SKM-1 treated with dmso at 0.1 percent for 144 hours (cell line): ENCODE results near the gene SH3PXD2A.
"Not testable (repeated sequence)": the region's sequence is repeated elsewhere in the genome, so short reads cannot be mapped to it uniquely, and the experiment has no call there.

Experiments used
- DNase-seq: peaks from one replicate; lab custom pipeline; 2025; ENCODE audit not compliant: unreplicated experiment; lab: John Stamatoyannopoulos, UW

The SH3PXD2A gene

DNA sequence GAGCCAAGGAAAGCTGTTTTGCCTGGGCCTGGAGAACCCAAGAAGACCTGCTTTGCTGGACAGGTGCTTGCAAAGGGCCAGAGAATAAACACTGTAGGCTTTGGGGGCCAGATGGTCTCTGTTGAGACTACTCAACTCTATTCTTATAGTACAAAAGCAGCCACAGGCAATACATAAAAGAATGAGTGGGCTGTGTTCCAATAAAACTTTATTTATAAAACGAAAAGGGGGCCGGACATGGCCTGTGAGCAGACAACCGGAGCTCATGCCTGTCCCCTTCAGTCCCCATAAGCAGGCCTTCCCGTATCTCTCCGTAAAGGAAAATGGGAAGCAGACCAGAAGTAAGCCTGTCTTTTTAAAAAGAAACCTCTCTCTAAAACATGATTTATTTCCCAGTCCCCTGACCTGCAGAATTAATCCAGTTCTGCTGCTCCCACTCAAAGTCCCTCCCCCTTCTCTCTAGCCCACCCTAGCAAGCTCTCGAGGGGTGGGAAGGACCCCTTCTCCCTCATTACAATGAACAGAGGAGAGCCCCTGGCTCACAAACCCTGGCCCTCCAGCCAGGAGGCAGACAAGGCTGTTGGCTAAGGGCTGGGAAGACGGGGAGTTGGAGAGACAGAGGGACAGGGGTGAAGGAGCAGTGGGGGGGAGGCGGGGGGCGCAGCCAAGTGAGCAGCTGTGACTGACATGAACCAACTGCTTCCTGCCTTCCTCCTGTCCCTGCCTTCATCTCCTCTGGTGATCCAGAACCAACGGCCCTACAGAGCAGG, 184.1 kb downstream of the SH3PXD2A start:
- no peak for DNase-seq

DNA sequence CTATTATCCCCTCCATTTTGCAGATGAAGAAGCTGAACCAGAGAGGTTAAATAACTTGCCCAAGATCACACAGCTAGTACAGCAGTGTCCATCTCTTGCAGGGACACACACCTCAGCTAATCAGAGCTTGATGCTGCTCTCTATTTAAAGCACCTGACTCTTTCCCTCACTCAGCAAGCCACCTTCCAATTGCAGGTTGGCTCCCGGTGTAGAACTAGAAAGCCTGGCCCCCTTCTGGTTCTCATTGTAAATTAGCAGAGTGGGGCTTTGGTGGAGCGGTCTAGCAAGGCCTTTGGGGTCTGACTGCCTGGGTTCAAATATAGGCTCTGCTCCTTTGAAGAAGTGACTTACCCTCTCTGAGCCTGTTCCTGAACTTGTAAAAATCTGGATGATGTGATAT, 185.4 kb downstream of the SH3PXD2A start:
- no peak for DNase-seq

DNA sequence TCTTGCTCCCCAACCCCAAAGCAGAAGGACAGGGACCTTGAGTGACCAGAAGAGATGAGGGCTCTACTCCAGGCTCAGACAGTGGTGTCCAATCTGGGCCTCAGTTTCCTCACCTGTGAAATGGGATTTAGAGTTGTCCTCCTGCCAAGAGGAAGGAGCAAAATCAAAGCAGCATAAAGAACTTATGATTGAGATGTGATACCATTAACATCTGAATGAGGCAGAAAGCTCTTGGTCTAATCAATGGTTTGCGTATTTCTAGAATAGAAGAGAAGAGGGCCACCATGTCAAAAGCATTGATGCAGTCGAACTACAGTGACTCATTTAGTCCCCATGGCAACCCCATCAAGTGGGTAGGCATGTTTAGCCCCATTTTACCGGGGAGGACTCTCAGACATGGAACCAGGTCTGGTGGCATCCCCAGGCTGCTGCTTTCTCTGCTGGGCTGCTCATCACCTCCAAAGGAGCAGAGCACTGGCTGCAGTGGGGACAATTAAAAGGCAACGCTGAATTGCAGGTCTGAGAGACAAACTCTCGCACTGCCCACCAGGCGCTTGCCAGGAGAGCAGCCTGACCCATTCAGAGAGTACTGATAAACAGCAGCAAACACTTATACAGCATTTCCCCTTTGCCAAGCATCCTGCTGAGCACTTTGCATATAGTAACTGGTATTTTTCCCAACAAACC, 186.0 kb downstream of the SH3PXD2A start:
- DNase-seq, result no peak

DNA sequence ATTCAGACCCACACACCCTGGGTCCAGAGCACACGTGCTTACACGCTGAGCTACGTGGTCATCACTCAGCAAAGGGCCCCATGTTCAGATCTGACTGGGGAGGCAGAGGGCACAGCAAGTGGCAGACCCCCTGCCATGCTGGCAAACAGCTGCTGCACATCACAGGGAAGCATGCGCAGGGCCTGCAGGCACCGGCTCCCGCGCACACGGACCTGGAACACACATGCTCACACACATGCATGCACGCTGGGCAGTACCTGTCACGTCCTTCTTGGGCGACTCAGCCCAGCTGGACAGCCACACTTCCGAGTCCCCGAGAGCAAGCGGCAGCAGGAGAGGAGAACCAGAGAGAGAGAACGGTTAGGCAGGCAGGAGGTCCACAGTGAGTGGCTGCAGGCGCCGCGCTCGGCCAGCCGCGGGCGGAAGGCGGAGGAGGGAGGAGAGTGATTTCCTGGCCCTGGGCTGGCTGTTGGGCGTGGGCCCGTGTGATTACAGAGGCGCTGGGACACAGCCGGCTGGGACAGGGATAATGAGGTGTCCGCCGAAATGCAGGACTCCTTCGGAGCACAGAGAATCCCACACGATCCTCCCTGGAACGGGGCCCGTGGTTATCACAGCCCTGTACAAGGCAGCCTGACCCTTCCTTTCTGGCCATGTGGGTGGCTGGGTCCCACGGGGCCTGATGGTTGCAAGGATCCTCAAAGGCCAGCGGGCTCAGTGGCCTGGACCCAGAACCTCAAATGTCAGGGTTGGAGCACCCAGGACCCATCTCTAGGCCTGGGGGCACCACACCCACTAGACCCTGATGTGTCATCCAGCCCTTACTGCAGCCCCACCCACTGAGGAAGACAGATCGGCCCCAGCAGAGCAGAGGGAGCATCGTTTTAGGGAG, 186.8 kb downstream of the SH3PXD2A start:
- DNase-seq, result no peak

DNA sequence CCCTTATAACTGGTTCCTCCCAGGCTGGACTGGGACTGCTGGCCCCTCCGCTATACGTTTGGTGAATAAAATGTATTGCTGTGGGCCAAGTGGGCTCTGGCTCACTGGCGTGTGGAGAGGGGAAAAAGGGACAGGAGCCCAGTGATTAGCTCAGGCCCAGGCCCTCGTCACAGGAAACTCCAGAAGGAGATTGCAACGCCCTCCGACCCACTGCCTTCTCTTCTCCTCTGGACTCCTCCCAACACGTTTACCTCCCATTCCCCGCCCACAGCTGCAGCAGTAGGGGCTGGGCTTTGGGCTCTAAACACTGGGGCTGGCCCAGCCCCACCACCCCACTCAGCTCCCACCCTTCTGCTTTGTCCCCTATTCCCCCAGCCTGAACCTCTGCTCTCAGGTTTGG, 188.0 kb downstream of the SH3PXD2A start:
- DNase-seq, result no peak

DNA sequence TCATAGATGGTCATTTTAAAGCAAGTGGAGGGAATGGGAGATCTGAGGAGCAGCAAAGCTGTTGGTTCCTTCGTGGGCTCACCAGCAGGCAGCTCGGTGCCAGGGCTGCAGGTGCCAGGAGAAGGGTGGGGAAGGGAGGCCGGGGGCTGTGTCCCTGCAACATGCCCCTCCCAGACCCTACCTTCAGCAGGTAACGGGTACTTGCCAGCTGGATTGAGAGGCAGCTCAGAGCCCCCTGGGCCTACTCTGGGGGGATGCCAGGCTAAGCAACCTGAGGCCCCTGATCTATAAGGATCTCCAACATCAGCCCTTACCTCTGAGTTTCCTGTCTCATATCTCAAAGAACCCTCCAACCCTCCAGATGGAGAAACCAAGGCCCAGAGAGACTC, 188.6 kb downstream of the SH3PXD2A start:
- no peak for DNase-seq

DNA sequence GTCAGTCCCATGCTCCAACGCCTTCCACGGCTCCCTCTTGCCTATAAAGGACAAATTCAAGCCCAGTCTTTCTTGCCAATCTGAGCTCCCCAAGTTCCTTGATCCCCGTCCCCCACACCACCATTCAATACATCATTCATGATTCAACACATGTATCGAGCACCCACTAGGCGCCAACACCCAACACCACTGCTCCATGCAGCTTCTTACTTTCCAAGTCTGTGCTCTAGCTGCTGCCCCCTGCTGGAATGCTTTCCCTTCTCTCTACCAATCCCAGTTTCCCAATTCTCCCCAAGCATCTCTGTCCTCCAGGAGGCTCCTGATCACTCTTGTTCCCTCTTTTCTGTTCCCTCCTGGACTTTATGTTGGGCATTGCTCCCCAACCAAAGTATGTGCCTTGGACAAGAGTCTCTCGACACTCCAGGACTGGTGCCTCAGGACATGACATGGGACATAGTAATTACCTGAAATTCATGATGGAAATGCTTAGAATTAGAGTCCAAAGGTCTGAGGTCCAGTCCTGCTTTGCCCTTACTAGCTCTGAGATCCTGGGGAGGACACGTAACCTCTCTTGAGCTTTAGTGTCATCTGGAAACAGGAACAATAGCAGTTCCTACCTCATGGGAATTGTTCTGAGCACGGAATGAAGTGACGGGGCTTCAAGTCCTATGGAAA, 189.2 kb downstream of the SH3PXD2A start:
- no peak for DNase-seq

DNA sequence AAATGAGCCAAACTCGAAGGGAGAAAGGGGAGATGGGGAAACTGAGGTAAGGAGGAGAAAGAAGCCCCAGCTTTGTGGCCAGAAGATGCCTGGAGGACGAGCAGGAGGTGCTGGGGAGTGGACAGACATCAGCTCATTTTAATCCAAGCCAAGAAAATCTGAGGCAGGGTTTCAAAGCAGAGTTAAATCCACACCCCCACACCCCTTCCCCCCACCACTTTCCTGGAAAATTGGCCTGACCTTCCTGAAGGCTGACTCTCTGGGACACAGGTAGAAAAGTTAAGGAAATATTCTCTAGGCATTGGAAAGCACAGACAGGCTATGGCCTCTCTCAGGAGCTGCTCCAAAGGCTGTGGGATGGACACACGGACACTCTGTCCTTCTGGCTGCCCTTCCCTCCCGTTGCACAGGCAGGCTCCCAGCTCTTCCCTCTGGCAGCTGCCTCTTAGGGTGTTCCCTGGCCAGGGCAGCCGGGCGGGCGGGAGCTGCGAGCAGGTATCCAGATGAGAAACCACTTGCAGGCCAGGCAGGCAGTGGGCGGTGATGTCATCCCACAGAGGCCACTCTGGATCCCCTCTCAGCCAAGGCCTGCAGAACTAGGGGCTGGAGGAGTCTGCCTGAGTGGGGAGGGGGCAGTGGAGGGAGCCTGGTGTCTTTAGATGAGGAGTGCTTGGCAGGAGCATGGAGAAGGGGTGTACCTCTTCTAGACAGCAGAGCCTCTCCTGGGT, 190.1 kb downstream of the SH3PXD2A start:
- no peak for DNase-seq

DNA sequence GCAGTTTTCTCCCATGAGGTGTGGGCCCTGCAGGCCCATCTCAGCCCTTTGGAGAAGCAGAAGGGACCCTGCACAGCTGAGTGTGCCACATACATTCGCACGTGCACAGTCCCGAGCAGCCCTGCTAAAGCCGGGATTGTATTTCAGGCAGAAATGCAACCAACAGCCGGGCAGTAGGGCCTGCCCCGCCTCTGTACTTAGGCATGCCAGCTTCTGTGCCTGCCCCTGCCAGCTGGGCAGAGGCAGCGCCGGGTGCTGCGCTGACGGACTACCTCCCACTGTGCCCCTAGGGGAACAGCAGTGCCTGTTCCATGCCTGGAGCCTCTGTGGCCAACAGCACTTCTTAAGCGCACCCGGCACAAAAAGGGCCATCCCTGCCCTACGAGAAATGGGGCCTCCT, 191.6 kb downstream of the SH3PXD2A start:
- DNase-seq, result no peak

DNA sequence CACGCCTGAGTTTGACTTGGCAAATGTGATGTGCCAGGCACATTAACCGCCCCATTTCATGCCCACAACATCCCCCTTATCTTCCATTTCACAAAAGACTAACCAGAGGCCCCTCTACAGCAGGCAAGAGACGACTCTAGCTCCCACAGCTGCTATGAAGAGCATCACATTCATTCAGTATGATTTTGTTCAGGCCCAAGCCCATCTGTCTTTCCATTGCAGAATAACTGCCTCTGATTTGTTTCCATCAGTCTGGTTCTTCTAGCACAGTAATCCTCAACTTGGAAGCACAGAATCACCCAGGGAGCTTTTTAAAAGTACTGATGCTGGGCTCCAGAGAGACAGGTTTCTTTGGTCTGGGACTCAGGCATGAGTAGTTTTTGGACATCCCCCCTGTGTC, 192.1 kb downstream of the SH3PXD2A start:
- no peak for DNase-seq

DNA sequence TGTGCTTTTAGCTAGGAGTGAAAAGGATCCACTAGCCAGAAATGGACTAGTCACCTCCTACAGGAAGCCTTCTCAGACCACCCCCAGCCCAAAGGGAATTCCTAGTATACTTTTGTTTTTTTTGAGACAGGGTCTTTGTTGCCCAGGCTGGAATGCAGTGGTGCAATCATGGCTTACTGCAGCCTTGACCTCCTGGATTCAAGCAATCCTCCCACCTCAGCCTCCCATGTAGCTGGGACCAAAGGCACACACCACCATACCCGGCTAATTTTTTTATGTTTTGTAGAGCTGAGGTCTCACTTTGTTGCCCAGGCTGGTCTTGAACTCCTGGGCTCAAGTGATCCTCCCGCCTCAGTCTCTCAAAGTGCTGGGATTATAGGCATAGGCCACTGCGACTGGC, 192.7 kb downstream of the SH3PXD2A start:
- not testable (repeated sequence) for DNase-seq

DNA sequence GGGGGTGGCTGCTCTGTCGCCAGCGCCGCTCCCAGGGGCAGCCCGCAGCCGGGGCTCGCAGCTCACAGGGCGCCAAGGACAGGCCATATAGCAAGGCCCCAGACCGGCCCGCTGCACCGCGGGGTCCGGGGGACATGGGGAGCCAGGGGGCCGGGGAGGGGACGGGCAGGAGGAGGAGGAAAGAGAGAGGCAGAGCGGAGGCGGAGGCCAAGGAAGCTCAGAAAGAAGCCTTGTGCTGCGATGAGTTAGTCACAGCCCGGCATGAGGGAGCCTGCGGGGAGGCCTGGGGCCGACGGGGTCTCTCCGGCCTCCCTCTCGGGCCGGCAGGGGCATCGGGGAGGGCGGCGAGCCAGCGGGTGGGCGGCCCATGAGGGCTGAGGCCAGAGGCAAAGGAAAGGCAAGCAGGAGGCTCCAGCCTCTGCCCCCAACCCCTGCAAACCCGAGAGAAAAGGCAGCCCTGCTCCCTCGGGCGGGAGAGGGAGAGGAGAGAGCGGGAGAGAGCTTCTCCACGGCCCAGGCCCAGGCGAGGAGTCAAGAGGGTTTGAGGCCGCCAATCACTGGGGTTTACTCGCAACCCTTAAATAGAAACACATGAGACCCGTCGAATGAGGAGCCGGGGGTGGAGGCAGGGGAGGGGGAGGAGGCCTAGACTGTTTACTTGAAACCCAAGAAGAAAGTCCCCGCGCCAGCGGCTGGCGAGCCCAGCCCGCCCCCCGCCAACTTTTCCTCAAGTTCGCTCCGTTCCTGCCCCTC, 194.0 kb downstream of the SH3PXD2A start:
- DNase-seq, result no peak

DNA sequence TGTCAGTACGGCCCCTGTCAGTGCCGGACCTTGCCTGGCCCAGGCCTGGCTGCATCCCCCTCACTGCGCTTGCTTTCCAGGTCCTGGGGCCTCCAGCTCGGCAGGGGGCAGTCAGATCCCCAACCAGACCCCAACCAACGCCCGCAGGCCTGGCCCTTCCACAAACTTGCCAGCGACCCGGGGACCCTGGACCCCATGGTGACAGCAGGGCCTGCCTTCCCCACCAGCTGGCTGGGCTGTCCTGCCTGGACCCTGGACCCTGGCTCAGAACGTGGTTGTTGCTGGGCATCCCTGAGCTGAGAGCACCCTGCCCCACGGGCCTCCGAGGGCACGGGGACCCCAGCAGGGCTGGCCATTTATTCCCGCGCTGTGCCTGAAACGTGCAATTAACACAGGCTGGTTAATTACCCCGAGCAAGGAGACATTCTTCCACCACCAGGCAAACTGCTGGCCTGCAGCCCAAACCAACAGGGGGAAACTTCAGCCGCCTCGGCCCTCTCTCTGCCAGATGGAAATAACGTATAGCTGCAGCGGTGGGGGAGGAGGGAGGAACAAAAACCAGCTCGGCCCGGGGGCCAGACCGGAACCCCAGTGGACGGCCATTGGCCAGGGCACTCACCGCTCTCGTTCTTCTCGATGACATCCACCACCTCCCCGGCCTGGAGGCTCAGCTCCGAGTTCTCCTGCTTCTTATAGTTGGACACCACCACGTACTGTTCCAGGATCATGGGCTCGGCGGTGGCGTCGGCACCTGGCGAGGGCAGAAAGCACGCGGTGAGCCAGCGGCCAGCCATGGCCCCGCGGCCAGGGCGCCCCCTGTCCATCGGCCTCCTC, 194.8 kb downstream of the SH3PXD2A start:
- no peak for DNase-seq

DNA sequence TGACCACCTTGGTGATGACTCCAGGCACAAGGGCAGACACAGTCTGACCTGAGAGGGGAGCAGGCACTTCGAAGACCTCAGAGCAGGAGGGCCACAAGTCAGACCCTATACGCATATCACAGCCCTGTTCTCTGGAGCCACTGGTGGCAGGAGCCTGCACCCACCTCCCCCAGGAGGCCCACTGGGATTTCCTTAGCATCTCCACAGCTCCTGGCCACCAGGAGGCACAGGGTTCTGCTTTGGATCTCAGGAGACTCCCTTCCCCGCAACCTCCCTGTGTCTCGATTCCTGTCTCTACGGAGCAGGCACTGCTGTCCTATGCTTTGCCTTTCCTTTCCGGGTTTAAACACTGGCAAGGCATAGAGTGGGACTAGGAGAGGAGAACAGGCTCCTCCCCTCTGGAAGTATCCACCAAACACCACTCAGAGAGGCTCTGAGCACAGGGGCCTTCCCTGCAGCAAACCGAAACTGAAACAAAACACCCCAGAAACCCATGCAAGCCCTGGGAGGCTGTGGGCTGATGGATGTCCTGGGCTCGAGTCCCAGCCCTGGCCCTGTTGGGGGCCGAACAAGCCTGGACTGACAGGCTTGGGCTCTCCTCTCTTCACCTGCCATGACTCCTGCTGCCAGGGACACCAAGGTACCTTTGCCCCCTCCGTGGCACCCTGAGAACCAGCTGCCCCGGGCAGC, 195.6 kb downstream of the SH3PXD2A start:
- DNase-seq, result no peak

DNA sequence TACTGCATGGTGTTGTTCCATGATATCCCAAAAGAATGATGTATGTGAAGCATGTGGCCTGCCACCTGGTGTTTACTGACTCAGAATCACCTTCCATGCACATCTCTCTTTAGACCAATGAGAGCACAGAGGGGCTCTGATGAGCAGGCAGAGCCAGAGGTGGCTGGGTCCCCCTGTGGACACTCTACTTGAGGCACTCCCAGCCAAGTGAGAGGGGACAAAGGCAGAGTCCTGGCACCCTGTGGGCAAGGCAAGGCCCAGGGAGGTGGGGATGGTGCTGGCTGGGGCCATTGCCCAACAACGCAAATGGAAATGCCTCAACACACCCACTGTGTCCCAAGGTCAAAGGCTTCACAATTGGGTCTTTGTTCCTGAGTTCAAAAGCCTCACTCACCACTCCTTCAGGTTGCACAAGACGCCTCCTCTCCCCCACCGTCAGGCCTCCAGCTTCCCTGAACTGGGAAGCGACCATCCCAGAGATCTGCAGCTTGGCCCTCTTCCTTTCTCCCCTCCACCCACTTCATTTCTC, 197.3 kb downstream of the SH3PXD2A start:
- no peak for DNase-seq

DNA sequence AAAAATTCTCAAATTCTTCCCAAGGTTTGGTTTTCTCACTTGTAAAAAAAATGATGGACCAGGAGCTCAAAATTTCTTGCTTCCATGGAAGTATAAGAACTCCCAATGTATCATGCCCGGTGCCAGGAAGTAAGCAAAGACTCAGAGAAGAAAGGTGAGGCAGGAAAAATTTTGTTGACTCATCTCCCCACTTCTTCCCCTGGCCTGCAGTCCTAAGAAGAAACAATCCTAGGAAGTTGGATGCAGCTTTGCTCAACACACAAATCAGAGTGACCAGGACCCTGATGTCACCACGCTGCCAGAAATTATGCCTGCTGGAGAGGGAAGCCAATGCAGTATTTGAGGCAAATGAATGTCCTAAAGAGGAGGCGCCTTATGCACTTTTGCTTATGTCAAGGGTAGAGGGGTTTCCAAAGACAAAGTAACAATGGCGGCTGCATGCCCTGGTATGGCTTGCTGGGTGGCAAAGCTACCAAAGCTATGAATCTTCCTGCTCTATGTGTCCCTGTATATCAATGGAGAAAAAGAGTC, 198.2 kb downstream of the SH3PXD2A start:
- no peak for DNase-seq

DNA sequence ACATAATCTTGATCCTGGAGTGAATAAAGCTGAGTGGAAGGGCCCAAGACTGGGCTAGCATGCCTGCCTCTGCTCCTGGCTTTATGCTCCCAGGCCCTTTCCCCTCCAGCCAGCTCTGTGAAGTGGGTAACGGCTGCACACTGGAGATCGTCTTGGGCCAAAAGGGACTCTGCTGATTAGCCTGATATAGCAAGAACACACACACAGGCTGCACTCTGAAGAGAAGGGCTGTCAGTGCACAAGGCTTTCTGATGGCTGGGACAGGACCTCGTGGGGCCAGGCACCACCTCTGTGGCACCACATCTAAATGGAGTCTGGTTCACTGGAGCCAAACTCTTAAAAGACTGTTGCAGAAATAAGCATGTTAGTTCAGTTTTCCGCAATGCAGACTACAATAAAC, 200.5 kb downstream of the SH3PXD2A start:
- DNase-seq, result no peak

DNA sequence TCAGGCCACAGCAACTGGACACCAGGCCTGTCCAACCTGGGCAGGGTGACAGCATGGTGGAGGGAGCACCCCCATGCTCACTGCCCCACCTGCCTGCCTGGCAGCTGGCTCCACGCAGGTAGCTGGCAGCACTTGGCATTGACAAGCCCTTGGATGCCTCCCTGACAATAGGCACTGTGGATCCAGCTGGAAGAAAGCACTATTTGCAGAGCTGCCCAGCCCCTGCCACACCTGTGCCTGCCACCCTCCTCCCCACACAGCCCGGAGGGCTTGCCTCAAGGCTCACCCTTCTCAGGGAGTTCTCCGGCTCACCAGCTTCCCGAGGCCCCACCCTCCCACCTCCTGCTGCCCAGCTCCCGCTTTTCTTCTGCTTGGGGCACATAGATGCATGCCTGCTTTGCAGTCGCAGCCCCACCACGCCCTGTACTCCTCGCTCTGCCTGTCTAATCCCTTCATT, 201.8 kb downstream of the SH3PXD2A start:
- no peak for DNase-seq
